CD4-positive, alpha-beta T cell treated with Interleukin-1 beta for 1 hour (primary cell): Measurements from ENCODE around the gene ANKRD39.

Experiments
- DNase-seq, 2 donors: peaks; one replicate each; pipeline ENCODE4 v3.0.0-alpha.2; 2020 to 2022

ANKRD39 gene

DNA sequence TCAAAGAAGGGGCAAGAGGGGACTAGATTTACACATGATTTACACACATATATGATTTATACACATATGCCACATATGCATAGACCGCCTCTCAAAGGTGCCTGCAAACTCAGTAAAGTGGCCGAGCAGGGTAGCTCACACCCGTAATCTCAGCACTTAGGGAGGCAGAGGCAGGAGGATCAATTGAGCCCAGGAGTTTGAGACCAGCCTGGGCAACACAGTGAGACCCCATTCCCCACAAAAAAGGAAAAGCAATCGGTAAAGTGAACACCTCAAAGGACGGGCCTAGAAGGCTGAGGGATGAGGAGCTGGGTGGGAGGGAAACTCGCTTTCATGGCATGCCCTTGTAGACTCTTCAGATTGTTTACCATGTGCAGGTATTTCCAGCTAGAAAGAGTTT lies 5.1 kb downstream of the ANKRD39 start:
- no peak for DNase-seq

- DNase-seq: no peak
These were observed 9.6 kb downstream of the ANKRD39 start for GRCh38 chr2:96848264-96848663.

DNA sequence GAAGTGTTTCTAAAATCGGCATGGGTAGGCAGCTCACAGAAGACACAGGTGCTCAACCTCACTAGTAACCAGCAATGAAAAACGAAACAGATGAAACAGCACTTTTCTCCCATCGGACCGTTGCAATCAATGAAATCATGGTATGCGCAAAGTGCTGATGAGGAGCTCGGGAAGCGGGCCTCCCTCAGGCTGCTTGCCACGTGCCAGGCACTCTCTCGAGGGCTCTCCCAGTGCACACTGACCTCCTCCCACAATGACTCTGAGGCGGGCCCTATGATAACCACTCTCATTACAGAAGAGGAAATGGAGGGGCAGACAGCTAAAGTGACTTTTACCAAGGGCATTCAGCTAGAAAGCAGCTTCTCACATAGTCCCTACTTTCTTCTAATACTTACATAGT lies 10.2 kb downstream of the ANKRD39 start:
- no peak for DNase-seq

DNA sequence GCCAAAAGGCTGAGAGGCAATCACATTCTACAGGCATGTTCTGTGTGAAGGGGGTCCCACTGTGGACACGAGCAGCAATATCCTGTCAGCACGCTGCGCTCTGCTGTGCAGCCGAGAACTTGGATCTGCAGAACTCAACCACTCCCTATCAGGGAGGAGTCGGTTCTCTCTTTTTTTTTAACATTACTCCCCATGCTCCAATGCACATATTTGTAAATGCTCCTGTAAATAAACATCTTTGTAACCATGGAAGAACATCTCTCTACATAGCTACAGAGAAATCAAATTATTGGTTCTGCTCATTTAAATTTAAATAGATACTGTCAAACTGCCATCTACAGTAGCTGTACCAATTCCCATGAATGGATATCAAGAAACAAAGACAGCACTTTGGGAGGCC lies 11.0 kb downstream of the ANKRD39 start:
- no peak for DNase-seq

GRCh38 chr2:96844405-96844808 lies 13.4 kb downstream of the ANKRD39 start:
- no peak for DNase-seq

DNA sequence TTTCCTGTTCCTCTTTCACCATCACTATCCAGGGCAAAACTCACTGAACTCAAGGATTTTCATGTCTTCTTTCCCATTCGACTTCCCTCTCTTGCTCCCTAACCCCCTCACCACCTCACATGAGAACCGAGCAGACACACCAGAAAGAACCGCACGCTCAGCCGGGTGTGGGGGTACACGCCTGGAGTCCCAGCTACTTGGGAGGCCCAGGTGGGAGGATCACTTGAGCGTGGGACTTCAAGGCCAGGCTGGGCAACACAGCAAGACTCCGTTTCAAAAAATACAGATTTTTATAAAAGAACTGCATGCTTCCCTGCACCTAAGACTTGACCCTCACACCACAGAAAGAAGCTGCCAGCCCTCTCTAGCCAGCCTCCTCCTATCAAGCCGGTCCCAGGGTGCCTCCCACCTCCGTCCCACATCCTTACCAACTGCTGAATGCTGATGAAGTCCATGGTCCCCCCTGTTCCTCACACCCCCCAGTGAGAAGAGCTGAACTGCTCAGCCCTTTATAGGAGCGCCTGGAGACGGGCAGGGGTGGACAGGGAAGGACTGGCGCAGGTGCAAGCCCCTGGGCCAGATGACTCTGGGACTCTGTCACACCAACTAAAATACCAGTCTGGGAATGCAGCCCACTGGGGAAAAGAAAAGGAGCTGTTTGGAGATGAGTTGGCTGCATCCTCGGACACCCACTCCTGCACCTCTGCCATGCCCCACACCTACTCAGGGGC lies 14.1 kb downstream of the ANKRD39 start, which contains the start of gene ANKRD23:
ANKRD23 (minus strand) TSS at position 484 of the 731 bp plus-strand sequence; CDS start at position 455, 29 bp downstream.
- no peak for DNase-seq

- no peak for DNase-seq
These were observed 15.2 kb downstream of the ANKRD39 start for GRCh38 chr2:96842600-96842999.

GRCh38 chr2:96841701-96842495 lies 15.9 kb downstream of the ANKRD39 start:
- no peak for DNase-seq

GRCh38 chr2:96839875-96840850 lies 17.7 kb downstream of the ANKRD39 start:
- no peak for DNase-seq

DNA sequence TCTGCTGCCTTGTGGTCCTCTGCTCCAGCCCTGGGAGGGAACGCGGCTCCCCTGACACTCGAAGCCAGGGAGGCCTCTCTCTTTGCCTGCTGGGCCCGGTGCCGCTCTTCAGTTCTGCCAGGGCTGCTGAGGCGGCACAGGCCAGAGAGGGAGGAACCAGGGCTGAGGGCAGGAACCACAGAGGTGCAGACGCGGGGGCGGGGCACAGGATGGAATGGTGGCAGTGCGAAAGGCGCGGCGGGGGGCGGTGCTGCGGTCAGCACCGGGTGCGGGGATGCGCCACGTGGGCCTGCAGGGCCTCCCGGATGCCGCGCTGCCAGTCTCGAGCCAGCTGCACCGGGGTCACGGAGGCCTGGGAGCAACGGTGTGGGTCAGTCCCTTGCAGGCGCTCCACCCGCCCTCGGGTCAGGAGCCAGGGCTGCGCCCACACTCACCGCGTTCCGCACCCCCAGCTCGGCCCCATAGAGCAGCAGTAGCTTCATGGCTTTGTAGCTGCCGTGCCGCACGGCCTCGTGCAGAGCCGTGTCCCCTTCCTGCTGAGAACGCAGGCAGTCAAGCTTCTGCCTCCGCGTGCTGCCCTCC lies 18.4 kb downstream of the ANKRD39 start:
- DNase-seq: peak; percentile 81

- DNase-seq: no peak
These were observed 19.2 kb downstream of the ANKRD39 start for GRCh38 chr2:96838345-96839292.

DNA sequence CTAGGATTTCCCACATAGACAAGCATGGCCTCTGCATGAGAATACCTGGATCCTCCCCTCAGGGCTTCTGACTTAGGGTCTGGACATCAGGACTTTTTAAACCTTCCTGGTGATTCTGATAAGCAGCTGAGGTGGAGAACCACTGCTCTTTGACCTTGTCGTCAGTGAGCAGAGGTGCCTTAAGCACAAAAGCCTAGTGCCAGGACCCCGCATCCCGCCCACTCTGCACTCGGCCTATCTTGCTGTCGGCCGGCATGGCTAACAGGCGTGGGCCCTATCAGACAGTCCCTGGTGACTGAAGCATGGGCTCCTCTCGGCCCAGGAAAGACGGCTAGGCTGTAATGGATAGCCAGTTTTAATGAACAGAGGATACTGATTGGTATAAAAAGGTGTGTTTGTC lies 20.2 kb downstream of the ANKRD39 start:
- no peak for DNase-seq

DNA sequence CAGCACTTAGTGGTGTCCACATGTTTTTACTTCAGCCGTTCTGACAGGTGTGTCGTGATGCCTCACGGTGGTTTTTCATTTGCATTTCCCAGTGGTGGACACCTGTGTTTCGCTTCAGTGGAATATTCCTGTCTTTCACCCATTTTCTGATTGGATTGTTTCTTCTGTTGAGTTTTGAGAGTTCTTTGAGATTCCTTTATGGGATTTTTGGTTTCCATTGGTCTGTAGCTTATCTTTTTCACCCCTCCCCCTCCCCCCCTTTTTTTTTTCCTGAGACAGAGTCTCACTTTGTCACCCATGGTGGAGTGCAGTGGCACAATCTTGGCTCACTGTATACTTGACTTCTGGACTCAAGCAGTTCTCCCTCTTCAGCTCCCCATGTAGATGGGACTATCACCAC lies 22.0 kb downstream of the ANKRD39 start:
- no peak for DNase-seq

- DNase-seq: no peak
These were observed 24.9 kb downstream of the ANKRD39 start for GRCh38 chr2:96832754-96833507.

DNA sequence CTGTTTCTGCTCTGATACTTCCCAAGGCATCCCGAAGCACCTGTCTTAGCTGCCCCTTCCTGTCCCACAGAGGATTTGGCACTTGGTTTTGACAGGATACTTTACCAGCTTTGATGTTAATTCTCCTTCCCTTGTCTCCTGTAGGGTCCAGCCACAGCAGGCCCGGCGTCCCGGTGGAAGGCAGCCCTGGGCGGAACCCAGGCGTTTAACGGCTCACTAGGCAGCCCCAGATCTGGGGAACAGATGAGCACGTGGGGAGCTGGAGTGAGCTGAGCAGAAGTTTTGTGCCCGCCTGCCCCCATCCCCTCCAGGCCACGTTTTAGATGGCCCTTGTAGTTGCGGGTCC lies 25.4 kb downstream of the ANKRD39 start:
- no peak for DNase-seq

GRCh38 chr2:96831679-96832078 lies 26.1 kb downstream of the ANKRD39 start:
- no peak for DNase-seq

- DNase-seq: no peak
These were observed 27.7 kb downstream of the ANKRD39 start for GRCh38 chr2:96830044-96830562.

DNA sequence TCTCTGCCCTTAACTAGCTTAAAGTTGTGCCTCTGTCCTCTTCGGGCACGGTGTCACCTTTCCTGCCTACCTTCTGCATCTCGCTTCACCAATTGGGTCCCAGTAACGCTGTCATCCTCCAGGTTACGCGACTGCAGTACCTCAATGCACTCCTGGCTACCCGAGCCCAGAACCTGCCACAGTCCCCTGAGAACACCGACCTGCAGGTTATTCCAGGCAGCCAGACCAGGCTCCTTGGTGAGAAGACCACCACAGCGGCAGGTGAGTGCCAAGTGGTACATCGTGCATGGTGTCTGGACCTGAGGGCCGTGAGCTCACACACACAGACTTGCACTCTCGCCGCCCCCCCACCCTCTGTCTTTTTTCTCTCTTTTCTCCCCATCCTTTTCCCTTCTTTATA lies 28.9 kb downstream of the ANKRD39 start:
- no peak for DNase-seq

DNA sequence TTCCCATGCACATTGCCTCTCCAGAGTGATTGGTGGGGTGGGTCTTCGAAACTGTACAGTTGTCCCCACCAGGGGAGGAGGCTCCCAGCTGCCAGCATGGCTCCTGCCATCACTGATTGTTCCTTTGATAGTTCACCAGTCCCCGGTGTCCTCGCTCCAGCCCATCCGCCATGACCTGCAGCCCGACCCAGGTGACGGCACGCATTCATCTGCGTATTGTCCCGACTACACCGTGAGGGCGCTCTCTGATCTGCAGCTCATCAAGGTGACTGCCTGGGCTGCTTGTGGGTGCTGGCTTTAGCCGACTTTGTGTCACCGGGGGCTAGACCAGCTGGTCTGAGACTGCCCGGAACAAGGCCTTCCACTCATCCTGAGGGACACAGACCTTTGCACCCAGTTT lies 29.4 kb downstream of the ANKRD39 start:
- no peak for DNase-seq

DNA sequence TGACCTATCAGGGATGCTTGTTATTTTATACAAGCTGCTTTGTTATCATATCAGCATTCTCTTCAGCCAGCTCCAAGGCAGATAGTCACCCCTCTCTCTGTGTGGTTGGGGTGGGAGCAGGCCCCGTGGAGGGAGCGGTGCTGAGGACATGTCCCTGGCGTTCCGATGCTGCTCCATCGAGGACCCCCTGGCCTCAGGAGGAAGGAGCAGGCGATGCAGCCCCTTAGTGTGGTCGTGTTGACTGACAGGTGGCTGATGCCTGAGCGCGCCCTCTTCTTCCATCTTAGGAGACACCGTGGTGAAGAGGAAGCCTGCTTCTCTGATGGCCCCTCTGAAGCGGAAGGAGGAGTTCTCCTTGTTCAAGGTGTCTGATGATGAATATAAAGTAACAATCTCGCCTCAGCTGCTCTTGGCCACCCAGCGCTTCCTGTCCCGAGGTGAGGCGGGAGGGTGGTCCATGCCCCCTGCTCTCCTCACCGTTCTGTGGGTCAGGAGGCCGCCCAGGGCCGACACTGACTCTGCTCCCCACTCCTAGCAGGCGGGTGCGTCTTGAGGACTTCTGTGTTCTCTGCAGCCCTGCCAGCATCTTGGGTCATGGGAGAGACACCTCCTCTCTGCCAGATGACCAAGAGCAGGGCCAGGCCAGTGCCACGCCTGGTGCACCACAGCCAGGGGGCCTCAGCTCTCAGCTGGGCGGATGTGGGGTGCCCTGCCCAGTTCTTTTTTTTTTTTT lies 31.1 kb downstream of the ANKRD39 start:
- DNase-seq: no peak
